Epidermal melanocyte (primary cell): Measurements from ENCODE around the gene LGI4.

Source experiments
- DNase-seq: peaks from one replicate; pipeline ENCODE4 v3.0.0; 2011; ENCODE audit warnings: low spot score; ENCODE audit not compliant: insufficient read length

Gene LGI4

DNA sequence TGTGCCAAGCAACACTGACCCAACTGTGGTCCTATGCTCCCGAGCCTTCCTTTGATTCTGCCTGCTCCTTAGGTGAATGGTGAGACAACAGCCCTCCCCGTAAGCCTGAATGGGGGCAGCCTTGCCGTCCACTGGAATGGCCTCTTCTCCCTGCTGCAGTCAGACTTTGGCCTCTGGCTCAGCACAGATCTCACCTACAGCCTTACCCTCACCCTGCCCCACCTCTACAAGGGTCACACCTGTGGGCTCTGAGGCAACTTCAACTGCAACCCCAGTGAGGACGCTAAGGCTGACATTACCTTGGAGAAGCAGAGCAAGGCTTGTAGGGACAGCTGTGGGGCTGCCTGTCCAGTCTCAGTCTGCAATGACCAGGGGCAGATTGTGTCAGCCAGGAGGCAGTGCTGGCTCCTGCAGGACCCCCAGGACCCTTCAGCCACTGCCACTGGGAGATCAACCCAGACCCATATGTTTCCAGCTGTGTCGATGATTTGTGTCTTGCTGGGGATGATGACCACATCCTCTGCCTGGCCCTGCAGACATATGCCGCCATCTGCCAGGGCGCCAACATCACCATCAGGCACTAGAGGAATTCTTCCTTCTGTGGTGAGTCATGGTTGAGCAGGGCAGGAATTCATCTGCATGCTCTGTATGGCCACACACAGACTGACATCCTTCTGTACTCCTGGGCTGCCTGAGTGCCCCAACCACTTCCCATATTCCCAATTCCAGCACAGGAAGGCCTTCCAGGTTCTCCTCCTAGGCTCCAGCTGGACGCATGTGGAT lies 46.5 kb downstream of the LGI4 start:
- DNase-seq, result peak; percentile 79

DNA sequence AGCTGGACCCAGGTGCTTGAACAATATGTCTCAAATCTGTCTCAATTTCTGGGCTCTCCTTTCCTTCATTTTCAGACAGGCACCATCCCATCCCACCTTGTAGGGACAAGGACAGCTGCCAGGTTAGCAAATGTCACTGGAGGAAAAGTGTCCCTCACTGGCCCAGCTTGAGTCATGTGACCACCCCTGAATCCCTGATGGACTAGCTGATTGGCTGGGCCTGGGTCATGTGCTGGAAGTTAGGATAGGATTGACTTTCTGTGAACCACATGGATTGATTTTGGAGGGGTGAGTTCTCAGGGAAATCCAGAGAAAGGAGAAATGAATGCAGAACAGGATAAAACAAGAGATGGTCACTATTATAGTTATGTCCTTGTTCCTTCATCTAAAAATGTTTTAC lies 47.5 kb downstream of the LGI4 start:
- no peak for DNase-seq

DNA sequence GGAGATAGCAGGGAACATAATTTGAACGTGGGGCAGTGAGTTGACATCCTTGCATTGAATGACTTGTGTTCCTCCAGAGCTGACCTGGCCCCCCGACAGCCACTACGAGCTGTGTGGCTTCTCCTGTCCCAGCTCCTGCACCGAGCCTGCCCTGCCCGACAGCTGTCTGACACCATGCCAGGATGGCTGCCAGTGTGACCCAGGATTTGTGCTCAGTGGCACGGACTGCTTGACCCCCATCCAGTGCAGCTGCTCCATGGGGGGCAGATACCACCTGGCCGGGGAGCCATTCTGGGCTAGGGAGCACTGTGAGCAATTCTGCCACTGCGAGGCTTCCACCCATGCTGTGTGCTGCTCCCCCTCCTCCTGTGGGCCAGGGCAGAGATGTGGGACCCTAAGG lies 48.4 kb downstream of the LGI4 start:
- no peak for DNase-seq

DNA sequence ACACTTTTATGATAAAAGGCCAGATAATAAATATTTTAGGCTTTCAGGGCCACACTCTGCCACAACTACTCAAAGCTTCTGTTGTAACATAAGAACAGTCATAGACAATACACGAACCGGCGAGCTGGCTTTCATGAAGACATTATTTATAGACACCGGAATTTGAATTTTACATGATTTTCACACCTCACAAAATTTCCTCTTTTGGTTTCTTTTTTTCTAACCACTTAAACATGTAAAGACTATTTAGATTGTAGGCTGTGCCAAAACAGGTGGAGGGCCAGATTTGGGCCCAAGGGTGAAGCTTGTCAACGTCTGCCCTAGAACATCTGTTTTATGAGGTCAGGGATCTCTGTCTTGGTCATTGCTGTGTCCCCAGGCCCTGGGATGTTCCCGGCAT lies 48.9 kb downstream of the LGI4 start:
- DNase-seq, result no peak

DNA sequence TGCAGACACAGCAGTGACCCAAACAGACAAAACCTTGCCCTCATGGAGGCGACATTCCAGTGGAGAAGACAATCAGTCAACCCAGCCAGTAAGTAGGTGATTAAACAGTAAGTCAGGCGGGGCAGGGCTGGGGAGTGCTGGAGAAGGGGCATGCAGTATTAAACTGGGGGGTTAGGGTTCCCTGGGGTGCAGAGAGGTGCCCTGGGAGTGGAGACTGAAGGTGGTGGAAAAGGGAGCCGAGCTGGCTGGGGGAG lies 50.4 kb downstream of the LGI4 start:
- DNase-seq, result no peak

DNA sequence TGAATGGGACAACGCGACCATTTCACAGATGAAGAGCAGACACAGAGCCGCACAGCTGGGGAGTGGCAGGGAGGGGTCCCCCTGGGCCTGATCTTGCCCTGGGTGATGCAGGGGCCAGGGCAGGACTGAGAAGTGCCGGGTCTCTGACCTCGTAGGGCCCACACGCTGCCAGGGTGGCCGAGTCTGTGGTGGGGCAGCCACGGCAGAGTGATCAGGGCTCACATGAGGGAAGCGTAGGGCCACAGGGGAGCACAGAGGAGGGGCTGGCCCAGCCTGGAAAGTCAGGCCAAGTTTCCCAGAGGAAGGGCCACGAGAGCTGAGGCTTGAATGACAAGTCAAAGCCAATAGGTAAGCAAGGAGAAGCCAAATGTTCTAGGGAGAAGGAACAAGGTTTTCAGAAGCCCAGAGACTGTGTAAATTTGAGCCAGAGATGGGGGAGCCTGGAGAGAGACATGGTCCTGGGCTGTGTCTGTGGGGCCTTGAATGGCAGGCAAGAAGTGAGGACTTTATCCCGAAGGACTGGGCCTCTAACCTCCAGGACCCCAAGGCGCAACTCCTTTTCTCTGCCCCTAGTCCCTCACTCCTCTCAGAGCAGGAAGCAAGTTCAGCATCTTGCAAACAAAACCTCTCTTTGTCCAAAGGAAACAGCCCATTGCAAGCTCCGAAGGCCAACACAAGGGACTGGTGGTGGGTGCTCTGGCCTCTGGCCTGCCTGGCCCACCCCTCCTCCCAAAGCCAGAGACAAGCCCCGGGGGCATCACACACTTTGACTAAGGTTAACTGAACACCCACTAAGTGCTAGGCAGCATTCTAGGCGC lies 51.0 kb downstream of the LGI4 start:
- DNase-seq, result peak; percentile 62

DNA sequence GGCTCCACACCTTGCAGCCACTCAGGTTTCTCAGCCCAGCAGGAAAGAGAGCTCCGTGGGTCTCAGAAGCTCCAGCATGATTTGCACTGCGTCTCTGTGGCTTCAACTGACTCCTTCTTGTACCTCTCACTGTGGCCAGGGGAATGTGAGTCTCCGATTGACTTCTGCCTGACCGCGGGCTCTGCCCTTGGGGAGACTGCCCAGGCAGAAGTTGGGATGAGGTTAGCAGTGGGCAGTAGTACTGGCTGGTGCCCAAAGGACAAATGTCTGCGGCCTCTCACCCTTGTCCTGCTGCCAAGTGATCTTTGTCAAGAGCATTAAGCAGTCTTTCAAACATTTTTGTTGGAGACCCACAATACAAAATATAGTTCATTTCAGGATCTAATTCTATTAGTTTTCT lies 53.7 kb downstream of the LGI4 start:
- no peak for DNase-seq

DNA sequence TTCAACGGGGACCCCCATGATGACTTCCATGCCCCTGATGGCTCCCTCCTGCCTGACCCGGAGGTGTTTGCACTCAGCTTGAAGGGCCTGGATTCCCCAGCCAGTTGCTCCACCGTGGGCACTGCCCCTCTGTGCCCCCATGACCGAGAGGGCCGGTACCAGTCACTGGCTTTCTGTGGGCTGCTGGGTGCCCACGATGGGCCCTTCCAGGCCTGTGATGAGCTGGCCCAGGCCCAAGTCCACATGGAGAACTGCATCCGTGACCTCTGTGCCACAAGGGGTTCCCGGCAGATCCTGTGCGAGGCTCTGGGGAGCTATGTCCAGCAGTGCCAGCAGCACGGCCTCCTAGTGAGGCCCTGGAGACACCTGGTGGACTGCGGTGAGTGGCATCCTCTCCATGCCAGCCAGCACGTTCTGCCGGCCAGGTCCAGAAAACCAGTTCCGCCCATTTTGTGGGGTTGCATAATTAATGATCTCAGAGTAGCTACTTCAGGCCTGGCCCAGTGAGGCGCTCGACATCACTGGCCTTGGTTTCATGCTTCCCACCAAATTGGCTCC lies 54.2 kb downstream of the LGI4 start:
- no peak for DNase-seq

DNA sequence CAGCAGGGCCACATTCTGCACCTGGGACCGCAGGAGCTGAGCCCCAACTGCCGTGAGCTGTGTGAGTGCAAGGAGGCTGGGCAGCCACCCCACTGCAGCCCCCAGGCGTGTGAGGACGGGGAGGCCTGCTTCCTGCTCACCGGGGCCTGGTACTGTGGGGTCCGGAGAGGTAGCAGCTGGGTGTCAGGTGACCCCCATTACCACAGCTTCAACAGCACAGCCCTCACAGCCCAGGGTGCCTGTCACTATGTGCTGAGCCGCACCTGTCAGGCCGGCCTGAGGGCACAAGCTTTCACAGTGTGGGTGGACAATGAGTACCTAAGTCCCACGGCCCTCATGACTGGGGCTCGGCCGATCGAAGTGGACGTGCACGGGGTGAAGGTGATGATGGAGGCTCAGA lies 55.0 kb downstream of the LGI4 start:
- no peak for DNase-seq

DNA sequence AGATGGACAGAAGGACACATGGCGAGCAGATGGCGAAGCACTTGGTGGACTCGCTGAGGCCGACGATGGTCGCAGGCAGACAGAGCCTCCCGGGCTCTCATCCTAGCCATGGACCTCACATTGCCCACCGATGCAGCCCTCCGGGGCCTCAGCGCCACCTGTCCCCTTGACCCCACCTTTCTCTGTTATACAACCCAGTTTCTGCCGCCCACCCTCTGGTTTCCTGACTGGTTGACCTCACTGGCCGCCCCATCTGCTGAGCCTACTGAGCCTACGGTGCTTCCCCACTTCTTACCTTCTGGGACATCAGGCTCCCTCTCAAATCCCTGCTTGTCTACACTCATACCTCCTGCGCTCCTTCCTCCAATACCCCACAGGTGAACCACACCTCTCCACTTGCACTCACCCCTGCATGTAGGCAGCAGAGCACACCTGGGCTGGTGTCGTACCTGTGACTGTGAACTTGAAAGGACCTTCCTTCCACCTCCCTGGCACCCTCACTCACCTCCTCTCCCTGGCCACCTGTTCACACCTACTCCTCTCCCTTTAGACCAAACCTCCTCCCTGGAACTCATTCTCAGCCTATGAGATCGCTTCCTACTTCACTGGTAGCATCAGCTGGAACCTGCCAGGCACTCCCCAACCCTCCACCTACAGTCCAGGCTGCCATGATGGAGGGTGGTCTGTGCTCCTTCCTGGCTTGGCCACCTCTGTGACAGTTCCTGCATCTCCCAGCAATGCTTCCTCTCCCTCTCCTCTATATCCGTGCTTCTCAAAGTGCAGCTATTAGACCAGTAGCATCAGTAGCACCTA lies 57.2 kb downstream of the LGI4 start:
- no peak for DNase-seq

DNA sequence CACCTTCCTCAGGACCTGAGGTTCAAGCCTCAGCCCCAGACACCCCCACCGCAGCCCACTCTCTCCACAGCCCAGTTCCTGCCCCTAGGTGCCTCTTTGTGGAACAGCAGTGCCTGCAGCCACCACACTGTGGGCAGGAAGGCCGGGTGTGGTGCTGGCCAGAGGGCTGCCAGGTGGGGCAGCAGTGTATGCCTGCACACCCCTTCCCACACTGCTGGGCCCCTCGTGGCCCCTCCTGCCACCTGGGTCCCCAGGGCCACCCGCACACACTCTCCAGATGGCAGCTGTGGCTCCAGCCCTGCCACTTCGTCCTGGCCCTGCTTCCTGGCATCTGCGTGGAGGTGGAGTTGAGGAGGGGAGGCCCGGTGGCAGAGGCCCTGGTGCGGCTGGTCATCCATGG lies 58.2 kb downstream of the LGI4 start:
- DNase-seq, result no peak

DNA sequence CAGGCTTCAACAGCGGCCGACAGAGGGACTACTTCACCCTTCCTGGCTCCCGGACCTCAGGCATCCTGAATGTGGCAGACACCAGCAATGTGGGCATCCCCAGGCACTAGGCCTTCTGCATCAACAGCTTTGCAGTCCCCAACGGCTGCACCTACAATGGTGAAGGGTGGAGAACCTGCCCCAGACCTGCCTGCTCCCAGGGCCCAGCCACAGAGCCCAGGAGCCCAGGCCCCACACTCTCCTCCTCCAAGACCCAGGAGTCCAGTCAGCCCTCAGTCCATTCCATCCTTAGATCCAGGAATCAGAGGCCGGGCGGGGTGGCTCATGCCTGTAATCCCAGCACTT lies 58.9 kb downstream of the LGI4 start:
- DNase-seq, result no peak

DNA sequence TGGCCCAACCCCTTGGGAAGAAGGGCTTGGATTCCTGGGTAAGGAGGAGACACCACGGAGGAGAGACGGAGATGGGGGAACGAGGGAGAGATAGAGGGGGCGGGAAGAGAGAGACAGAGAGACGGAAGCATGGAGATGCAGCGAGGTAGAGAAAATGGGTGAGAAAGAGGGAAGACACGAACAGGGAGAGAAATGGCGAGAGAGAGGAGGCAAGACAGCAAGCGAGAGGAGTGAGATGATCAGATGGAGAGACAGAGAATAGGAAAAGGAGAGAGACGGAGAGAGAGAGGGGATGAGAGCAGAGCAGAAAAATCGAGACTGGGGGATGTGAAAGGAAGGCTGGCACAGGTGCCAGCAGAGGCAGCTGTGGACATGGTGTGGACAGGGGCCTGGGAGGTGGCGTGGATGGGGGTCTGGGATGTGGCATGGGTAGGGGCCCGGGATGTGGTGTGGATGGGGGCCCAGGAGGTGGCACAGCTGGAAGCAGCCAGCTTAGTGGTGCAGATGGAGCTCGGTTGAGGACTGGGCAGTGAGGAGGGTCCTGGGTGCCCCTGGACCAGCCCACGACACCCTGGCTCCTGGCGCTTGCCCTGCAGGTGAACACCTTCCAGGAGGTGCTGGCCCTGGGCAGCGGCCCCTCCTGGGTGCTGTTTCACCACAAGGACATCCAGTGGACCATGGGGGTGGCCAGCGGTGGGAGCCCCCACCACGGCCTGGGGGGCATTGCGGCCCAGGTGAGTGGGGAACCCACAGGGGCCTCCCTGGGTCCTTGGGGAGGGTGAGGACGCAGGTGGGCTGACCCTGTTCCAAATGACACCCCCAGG lies 59.4 kb downstream of the LGI4 start:
- DNase-seq, result no peak
